NT2/D1 (cell line): Measurements from ENCODE around the gene KCTD10.

Experiments
- YY1 ChIP-seq: IDR thresholded peaks from 2 replicates; pipeline ENCODE4 v1.6.1; 2011; ENCODE audit not compliant: insufficient read length, insufficient read depth
- ZNF274 ChIP-seq: IDR thresholded peaks from 2 replicates; pipeline ENCODE4 v1.6.1; 2011; ENCODE audit warnings: mild to moderate bottlenecking, low read depth, low read length

- TF ChIP-seq ZNF274 (no peak), YY1 (no peak)
Observed at GRCh38 chr12:109491671-109492070, 14.6 kb upstream of the KCTD10 start.
